Activated CD8-positive, alpha-beta T cell treated with anti-CD3 and anti-CD28 coated beads for 36 hours (primary cell): ENCODE results near the gene PNCK. TPM values are rescaled to one million over a fixed set of nuclear protein-coding genes. Genes with fewer than 3 reads are reported as not detected.
"Not testable (repeated sequence)": the region's sequence is repeated elsewhere in the genome, so short reads cannot be mapped to it uniquely, and the experiment has no call there.

Experiments used
- ATAC-seq: fragments of 200-7000 bp; cut with Tn5 transposase; one replicate; pipeline ENCODE4 v1.10.0; 2021; ENCODE audit warnings: mild to moderate bottlenecking, moderate library complexity
- CTCF ChIA-PET: fragments of 350-600 bp; sonication (Branson Sonifier 250); formaldehyde crosslinking; loops from one replicate; lab custom pipeline; 2021; ENCODE audit warnings: antibody characterized with exemption; lab: Charles Lee
- POLR2A ChIA-PET: fragments of 350-600 bp; sonication (Branson Sonifier 250); formaldehyde crosslinking; loops from one replicate; lab custom pipeline; 2021; ENCODE audit warnings: antibody characterized with exemption; lab: Charles Lee
- DNase-seq: peaks from one replicate; pipeline ENCODE4 v3.0.0-alpha.2; 2020
- H3K27ac Mint-ChIP-seq: one replicate; pipeline ENCODE4 v1.8.0; 2021; ENCODE audit warnings: mild to moderate bottlenecking, mixed read lengths
- H3K27me3 Mint-ChIP-seq: one replicate; pipeline ENCODE4 v1.8.0; 2021; ENCODE audit warnings: mixed read lengths
- H3K36me3 Mint-ChIP-seq: one replicate; pipeline ENCODE4 v1.8.0; 2021; ENCODE audit warnings: low read depth, mixed read lengths
- H3K4me1 Mint-ChIP-seq: one replicate; pipeline ENCODE4 v1.8.0; 2021; ENCODE audit warnings: low read depth, mixed read lengths
- H3K4me3 Mint-ChIP-seq: one replicate; pipeline ENCODE4 v1.8.0; 2021; ENCODE audit warnings: mild to moderate bottlenecking, moderate library complexity, mixed read lengths
- H3K9me3 Mint-ChIP-seq: one replicate; pipeline ENCODE4 v1.8.0; 2021; ENCODE audit warnings: mixed read lengths
- CTCF ChIP-seq: fragments of 200-600 bp; IDR thresholded peaks from one replicate; pipeline ENCODE4 v1.8.0; 2022; ENCODE audit warnings: antibody characterized with exemption, mild to moderate bottlenecking
- intact Hi-C: fragments of 100-400 bp; cut with micrococcal nuclease; formaldehyde crosslinking; loops from one replicate; pipeline ENCODE4 v1.10.0; 2022
- total RNA-seq, 2 experiments: library from RNA; stranded (reverse); gene quantifications; one replicate each; pipeline ENCODE4 v1.2.3, GENCODE V29; 2021

The PNCK gene
- total RNA-seq, 2 experiments from 2014 or later = 0.70 to 1.1 TPM

DNA sequence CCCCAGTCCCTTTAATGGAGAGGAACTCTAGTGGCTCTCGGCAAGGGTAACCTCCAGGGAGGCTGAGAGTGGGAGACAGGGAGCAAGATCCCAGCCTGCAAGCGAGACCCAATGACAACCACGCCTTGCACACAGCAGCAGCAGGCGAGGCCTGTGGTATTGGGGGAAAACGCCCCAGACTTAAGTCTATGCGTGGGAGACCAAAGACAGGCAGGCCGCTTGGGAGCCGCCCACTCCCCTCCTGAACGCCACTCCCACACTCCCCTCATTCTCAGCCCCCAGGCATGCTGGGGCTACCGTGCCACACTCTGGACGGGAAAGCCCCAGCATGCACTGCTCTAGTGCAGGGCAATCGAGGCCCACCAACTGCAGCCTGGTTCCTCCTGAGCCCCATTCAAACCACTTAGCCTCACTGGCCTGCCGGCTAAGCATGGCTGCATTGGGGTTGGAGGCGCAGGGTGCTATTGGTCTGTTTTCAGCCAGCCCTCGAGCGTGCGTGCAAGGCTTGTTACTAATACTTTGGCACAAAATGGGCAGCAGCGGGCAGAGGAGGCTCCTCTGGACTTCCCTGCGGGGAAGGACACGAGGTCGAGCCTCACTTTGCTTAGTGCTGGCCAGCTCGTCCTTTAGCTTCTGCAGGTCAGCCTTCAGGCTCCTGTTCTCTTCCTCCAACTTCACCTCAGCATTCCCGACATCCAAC, 28.9 kb upstream of the PNCK start:
- ATAC-seq = no peak
- no peak overlapping the region for H3K4me3 Mint-ChIP-seq
- no peaks in the 10 kb centered on the region for H3K27me3 Mint-ChIP-seq
- no peak for TF ChIP-seq CTCF
- ChIA-PET POLR2A (no interaction called here), CTCF (no interaction called here)
- no peaks in the 10 kb centered on the region for H3K4me1 Mint-ChIP-seq
- no peaks in the 10 kb centered on the region for H3K9me3 Mint-ChIP-seq
- DNase-seq = no peak
- intact Hi-C loops = no loop called here
- no peak overlapping the region for H3K27ac Mint-ChIP-seq
- peaks cover 8% of the 10 kb centered on the region for H3K36me3 Mint-ChIP-seq

DNA sequence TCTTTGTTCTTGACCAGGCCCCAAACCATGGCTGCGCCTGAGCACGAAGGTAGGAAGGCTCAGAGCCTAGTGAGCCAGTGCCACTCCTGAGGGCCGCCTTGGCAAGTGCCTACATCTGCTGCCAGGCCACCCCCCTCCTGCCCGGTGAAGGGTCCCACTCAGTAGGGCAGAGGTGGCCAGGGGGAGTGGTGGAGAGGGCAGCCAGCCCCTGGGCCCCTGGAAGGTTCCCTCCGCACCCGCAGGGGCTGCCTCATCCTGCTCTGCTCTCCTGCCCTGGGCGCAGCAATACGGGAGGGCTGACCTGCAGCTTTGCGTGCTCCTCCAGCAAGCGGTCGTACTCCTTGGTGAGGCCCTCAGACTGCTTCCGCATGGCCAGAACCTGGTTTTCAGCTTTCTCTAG, 28.1 kb upstream of the PNCK start:
- no peak overlapping the region for H3K4me3 Mint-ChIP-seq
- POLR2A ChIA-PET = no interaction called here

GRCh38 chrX:153700967-153701366, 27.4 kb upstream of the PNCK start:
- POLR2A ChIA-PET = no interaction called here
- Mint-ChIP-seq H3K36me3 (peaks cover 8% of the 10 kb centered on the region), H3K9me3 (no peaks in the 10 kb centered on the region), H3K27me3 (no peaks in the 10 kb centered on the region), H3K4me1 (no peaks in the 10 kb centered on the region), H3K27ac (no peak overlapping the region), H3K4me3 (no peak overlapping the region)
- ATAC-seq (no peak), DNase-seq (no peak)
- TF ChIP-seq CTCF = no peak
- intact Hi-C loops = no loop called here
- CTCF ChIA-PET = no interaction called here

More for the DNA sequence above, 28.1 kb upstream of the PNCK start:
- Mint-ChIP-seq H3K27ac (no peak overlapping the region), H3K4me1 (no peaks in the 10 kb centered on the region), H3K27me3 (no peaks in the 10 kb centered on the region), H3K9me3 (no peaks in the 10 kb centered on the region), H3K36me3 (peaks cover 12% of the 10 kb centered on the region)
- no peak for ATAC-seq
- no peak for DNase-seq
- intact Hi-C loops = no loop called here
- CTCF ChIA-PET = no interaction called here
- TF ChIP-seq CTCF = no peak

GRCh38 chrX:153700376-153700945, 26.8 kb upstream of the PNCK start:
- no peak overlapping the region for H3K27ac Mint-ChIP-seq
- intact Hi-C loops = no loop called here
- ChIA-PET CTCF (no interaction called here), POLR2A (no interaction called here)
- TF ChIP-seq CTCF = no peak
- H3K4me1 Mint-ChIP-seq = no peaks in the 10 kb centered on the region
- no peak overlapping the region for H3K4me3 Mint-ChIP-seq
- ATAC-seq = no peak
- H3K27me3 Mint-ChIP-seq = no peaks in the 10 kb centered on the region
- peaks cover 7% of the 10 kb centered on the region for H3K36me3 Mint-ChIP-seq
- no peak for DNase-seq
- no peaks in the 10 kb centered on the region for H3K9me3 Mint-ChIP-seq

GRCh38 chrX:153699784-153700371, 26.3 kb upstream of the PNCK start:
- CTCF ChIA-PET, H3K27ac Mint-ChIP-seq, intact Hi-C loops, H3K4me3 Mint-ChIP-seq, H3K9me3 Mint-ChIP-seq, H3K36me3 Mint-ChIP-seq, DNase-seq, ATAC-seq, H3K4me1 Mint-ChIP-seq, H3K27me3 Mint-ChIP-seq, POLR2A ChIA-PET: not testable (repeated sequence)

DNA sequence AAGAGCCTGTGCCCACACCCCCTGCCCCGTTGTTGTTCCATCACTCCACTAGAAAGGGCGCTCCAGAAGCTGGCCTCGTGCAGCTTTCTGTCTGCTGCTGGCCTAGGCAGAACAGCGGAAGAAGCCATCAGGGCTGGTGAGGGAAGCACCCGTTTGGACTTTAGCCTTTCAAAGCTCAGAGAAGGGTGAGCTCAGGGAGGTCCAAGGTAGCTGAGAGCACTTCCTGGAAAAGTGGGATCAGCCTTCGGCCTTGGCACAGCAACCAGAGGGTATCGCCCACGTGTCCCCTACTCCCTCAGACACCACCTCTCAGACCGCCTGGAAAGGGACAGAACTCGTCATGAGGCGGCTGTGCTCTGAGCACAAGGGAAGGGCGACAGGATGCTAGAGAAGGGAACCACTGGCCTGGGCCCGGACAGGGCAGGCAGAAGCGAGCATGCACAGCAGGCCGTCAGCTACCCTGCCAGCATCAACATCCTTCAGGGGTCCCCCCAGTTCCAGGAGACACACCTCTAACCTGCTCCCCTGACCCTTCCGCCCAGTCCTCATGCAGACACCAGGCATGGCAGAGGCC, 25.7 kb upstream of the PNCK start:
- H3K4me3 Mint-ChIP-seq, H3K36me3 Mint-ChIP-seq, DNase-seq, ATAC-seq, intact Hi-C loops, CTCF ChIA-PET, H3K9me3 Mint-ChIP-seq, H3K4me1 Mint-ChIP-seq, POLR2A ChIA-PET, H3K27me3 Mint-ChIP-seq, H3K27ac Mint-ChIP-seq: not testable (repeated sequence)
